Measurements from ENCODE around the gene PTPRD. TPM values are rescaled to one million over a fixed set of nuclear protein-coding genes. Genes with fewer than 3 reads are reported as not detected.

Gene PTPRD
- total RNA-seq, 2 donors from 2014 or later = 60.1 to 75.7 TPM

GRCh38 chr9:8599937-8600336, 2012.9 kb downstream of the PTPRD start:
- H3K27ac ChIP-seq = no peak overlapping the region
- no peaks in the 10 kb centered on the region for H3K9me3 ChIP-seq
- H3K9ac ChIP-seq (ENCODE audit: low read depth in 2 of 2, low read length in 2 of 2) = no peak overlapping the region
- no peak overlapping the region for H3K4me3 ChIP-seq
- no peak for DNase-seq
- TF ChIP-seq CTCF (IDR thresholded peaks at IDR 0.05) = no peak
- intact Hi-C loops (cut with DNase I) = no loop called here
- no peaks in the 10 kb centered on the region for H3K4me1 ChIP-seq
- no peaks in the 10 kb centered on the region for H3K27me3 ChIP-seq
- H3K36me3 ChIP-seq = no peaks in the 10 kb centered on the region

- DNase-seq = no peak
- no peaks in the 10 kb centered on the region for H3K27me3 ChIP-seq
- H3K4me1 ChIP-seq = no peaks in the 10 kb centered on the region
- TF ChIP-seq CTCF (IDR thresholded peaks at IDR 0.05) = no peak
- no peak overlapping the region for H3K9ac ChIP-seq (ENCODE audit: low read depth in 2 of 2, low read length in 2 of 2)
- no peaks in the 10 kb centered on the region for H3K9me3 ChIP-seq
- H3K27ac ChIP-seq = no peak overlapping the region
- H3K4me3 ChIP-seq = no peak overlapping the region
- no peaks in the 10 kb centered on the region for H3K36me3 ChIP-seq
- intact Hi-C loops (cut with DNase I) = no loop called here
Observed at GRCh38 chr9:8589476-8589875, 2023.3 kb downstream of the PTPRD start.

- Histone ChIP-seq H3K27me3 (no peaks in the 10 kb centered on the region), H3K9ac (ENCODE audit: low read depth in 2 of 2, low read length in 2 of 2) (no peak overlapping the region), H3K27ac (no peak overlapping the region), H3K9me3 (no peaks in the 10 kb centered on the region), H3K4me3 (no peak overlapping the region), H3K36me3 (no peaks in the 10 kb centered on the region), H3K4me1 (no peaks in the 10 kb centered on the region)
- no peak for TF ChIP-seq CTCF (IDR thresholded peaks at IDR 0.05)
- intact Hi-C loops (cut with DNase I) = no loop called here
- DNase-seq = no peak
Observed at GRCh38 chr9:8585036-8585435, 2027.8 kb downstream of the PTPRD start.

- Histone ChIP-seq H3K36me3 (no peaks in the 10 kb centered on the region), H3K27me3 (no peaks in the 10 kb centered on the region), H3K4me3 (no peak overlapping the region), H3K9ac (ENCODE audit: low read depth in 2 of 2, low read length in 2 of 2) (no peak overlapping the region), H3K27ac (no peak overlapping the region), H3K9me3 (no peaks in the 10 kb centered on the region), H3K4me1 (no peaks in the 10 kb centered on the region)
- TF ChIP-seq CTCF (IDR thresholded peaks at IDR 0.05) = no peak
- no peak for DNase-seq
- intact Hi-C loops (cut with DNase I) = no loop called here
Observed at GRCh38 chr9:8579661-8580060, 2033.1 kb downstream of the PTPRD start.

- no peak for TF ChIP-seq CTCF (IDR thresholded peaks at IDR 0.05)
Observed at GRCh38 chr9:8576741-8577140, 2036.1 kb downstream of the PTPRD start.

GRCh38 chr9:8574846-8575245, 2038.0 kb downstream of the PTPRD start:
- Histone ChIP-seq H3K9ac (ENCODE audit: low read depth in 2 of 2, low read length in 2 of 2) (no peak overlapping the region), H3K4me3 (no peak overlapping the region), H3K27ac (no peak overlapping the region), H3K9me3 (no peaks in the 10 kb centered on the region), H3K4me1 (no peaks in the 10 kb centered on the region), H3K36me3 (no peaks in the 10 kb centered on the region), H3K27me3 (no peaks in the 10 kb centered on the region)
- intact Hi-C loops (cut with DNase I) = no loop called here
- no peak for TF ChIP-seq CTCF (IDR thresholded peaks at IDR 0.05)
- DNase-seq = no peak

More at GRCh38 chr9:8576741-8577140, 2036.1 kb downstream of the PTPRD start:
- no peak overlapping the region for H3K4me3 ChIP-seq
- no peaks in the 10 kb centered on the region for H3K27me3 ChIP-seq
- no peaks in the 10 kb centered on the region for H3K4me1 ChIP-seq
- H3K36me3 ChIP-seq = no peaks in the 10 kb centered on the region
- intact Hi-C loops (cut with DNase I) = no loop called here
- H3K9ac ChIP-seq (ENCODE audit: low read depth in 2 of 2, low read length in 2 of 2) = no peak overlapping the region
- no peak for DNase-seq
- no peak overlapping the region for H3K27ac ChIP-seq
- H3K9me3 ChIP-seq = no peaks in the 10 kb centered on the region
